ENCODE results near the gene LY86.

- TF ChIP-seq, protein P1, sequence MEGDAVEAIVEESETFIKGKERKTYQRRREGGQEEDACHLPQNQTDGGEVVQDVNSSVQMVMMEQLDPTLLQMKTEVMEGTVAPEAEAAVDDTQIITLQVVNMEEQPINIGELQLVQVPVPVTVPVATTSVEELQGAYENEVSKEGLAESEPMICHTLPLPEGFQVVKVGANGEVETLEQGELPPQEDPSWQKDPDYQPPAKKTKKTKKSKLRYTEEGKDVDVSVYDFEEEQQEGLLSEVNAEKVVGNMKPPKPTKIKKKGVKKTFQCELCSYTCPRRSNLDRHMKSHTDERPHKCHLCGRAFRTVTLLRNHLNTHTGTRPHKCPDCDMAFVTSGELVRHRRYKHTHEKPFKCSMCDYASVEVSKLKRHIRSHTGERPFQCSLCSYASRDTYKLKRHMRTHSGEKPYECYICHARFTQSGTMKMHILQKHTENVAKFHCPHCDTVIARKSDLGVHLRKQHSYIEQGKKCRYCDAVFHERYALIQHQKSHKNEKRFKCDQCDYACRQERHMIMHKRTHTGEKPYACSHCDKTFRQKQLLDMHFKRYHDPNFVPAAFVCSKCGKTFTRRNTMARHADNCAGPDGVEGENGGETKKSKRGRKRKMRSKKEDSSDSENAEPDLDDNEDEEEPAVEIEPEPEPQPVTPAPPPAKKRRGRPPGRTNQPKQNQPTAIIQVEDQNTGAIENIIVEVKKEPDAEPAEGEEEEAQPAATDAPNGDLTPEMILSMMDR (IDR thresholded peaks at IDR 0.05): no peak
- no peak for TF ChIP-seq POLR2A (IDR thresholded peaks at IDR 0.05; ENCODE audit: low read depth)
Observed at GRCh38 chr6:6579281-6579680, 9.2 kb upstream of the LY86 start.
